ENCODE measurements around the gene AP3S1.
"Not testable (repeated sequence)": the region's sequence is repeated elsewhere in the genome, so short reads cannot be mapped to it uniquely, and the experiment has no call there.

AP3S1 gene

GRCh38 chr5:115859378-115859777 is 17.6 kb downstream of the AP3S1 start:
- ChIA-PET CTCF (no interaction called here), POLR2A (no interaction called here)
- 0 out of 2 replicates have a peak, but pooled peaks have one; percentile 14 for TF ChIP-seq PKNOX1 (IDR thresholded peaks at IDR 0.05)
- TF ChIP-seq L3MBTL2 (conservative IDR thresholded peaks at IDR 0.05): no peak
- DNase-seq (ENCODE audit: extremely low spot score): no peak

- CTCF ChIA-PET: interaction anchor here (0.8 kb wide), 1 partner anchor 30 kb away, joined by 5 read pairs; no protein-coding TSS in a partner anchor
- POLR2A ChIA-PET: no interaction called here
- TF ChIP-seq SP1 (IDR thresholded peaks at IDR 0.05): no peak
- no peak for TF ChIP-seq ARNT (IDR thresholded peaks at IDR 0.05)
- no peak for TF ChIP-seq FOXA1 (IDR thresholded peaks at IDR 0.05)
Measured at GRCh38 chr5:115869256-115869795, 27.6 kb downstream of the AP3S1 start.

DNA sequence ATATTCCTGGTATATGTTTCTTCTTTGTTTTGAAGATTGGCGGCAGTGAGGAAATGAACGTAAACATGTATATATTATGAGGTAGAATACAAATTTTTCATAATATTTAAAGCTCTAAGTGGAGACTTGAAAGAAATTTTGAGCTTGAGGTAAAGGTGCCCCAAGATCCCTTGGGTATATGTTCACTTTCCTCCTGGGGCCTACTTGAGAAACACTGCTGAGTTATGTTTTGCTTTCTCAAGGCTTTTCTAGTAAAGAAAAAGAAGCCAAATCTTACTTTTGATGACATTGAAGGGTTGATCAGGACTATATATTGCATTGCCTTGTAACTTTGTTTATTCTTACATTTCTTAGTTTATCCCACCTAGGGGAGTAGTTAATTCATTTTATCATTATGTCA is 30.7 kb downstream of the AP3S1 start:
- POLR2A ChIA-PET: no interaction called here
- TF ChIP-seq FOXA1 (IDR thresholded peaks at IDR 0.05) (no peak), ELF4 (IDR thresholded peaks at IDR 0.05) (no peak), SP1 (IDR thresholded peaks at IDR 0.05) (no peak)

More at GRCh38 chr5:115869256-115869795, 27.6 kb downstream of the AP3S1 start:
- no peak for DNase-seq (ENCODE audit: extremely low spot score)

GRCh38 chr5:115873392-115873791 is 31.7 kb downstream of the AP3S1 start:
- DNase-seq (ENCODE audit: extremely low spot score): no peak
- TF ChIP-seq BHLHE40 (IDR thresholded peaks at IDR 0.05; ENCODE audit: borderline replicate concordance) (no peak), ARNT (IDR thresholded peaks at IDR 0.05) (no peak), NFRKB (IDR thresholded peaks at IDR 0.05) (no peak), LEF1 (IDR thresholded peaks at IDR 0.05; ENCODE audit: borderline replicate concordance) (no peak), PKNOX1 (IDR thresholded peaks at IDR 0.05) (no peak)
- ChIA-PET POLR2A (no interaction called here), CTCF (no interaction called here)

More for the DNA sequence above, 30.7 kb downstream of the AP3S1 start:
- DNase-seq (ENCODE audit: extremely low spot score): no peak
- CTCF ChIA-PET: no interaction called here

DNA sequence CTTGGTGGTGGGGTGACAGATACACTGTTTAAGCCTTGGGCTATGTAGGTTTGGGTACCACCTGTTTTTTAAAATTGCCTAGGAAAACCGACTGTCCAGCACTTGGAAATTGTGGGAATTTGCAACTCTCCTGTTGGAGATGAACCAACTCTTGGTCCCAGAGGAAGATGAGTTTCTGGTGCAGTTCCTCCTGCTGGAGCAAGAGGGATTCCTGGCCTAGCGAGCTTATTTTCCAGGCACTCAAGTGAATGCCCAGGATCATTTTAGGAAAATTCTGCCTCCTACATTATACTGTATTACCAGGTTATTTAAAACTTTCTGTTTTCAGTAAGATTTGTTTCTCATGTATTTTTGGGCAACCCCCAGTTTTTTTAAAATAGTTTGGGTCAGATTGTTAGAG is 33.7 kb downstream of the AP3S1 start:
- no peak for TF ChIP-seq HDGF (IDR thresholded peaks at IDR 0.05; ENCODE audit: borderline replicate concordance)
- TF ChIP-seq FOXM1 (IDR thresholded peaks at IDR 0.05; ENCODE audit: borderline replicate concordance): no peak
- TF ChIP-seq ARNT (IDR thresholded peaks at IDR 0.05): no peak
- no peak for TF ChIP-seq SUZ12 (IDR thresholded peaks at IDR 0.05)
- no peak for TF ChIP-seq CTBP1 (IDR thresholded peaks at IDR 0.05; ENCODE audit: borderline replicate concordance)
- peak; percentile 21 for DNase-seq (ENCODE audit: extremely low spot score)
- CTCF ChIA-PET: no interaction called here
- POLR2A ChIA-PET: no interaction called here

- DNase-seq (ENCODE audit: extremely low spot score); CTCF ChIA-PET; POLR2A ChIA-PET: not testable (repeated sequence)
Measured at GRCh38 chr5:115877342-115877741, 35.6 kb downstream of the AP3S1 start.

DNA sequence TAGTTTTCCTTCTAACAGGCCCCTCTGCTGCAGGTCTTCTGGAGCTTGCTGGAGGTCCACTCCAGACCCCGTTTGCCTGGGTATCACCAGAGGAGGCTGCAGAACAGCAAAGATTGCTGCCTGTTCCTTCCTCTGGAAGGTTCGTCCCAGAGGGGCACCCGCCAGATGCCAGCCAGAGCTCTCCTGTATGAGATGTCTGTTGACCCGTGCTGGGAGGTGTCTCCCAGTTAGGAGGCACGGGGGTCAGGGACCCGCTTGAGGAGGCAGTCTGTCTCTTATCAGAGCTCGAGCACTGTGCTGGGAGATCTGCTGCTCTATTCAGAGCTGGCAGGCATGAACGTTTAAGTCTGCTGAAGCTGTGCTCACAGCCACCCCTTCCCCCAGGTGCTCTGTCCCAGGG is 40.7 kb downstream of the AP3S1 start:
- CTCF ChIA-PET; POLR2A ChIA-PET; DNase-seq (ENCODE audit: extremely low spot score): not testable (repeated sequence)

DNA sequence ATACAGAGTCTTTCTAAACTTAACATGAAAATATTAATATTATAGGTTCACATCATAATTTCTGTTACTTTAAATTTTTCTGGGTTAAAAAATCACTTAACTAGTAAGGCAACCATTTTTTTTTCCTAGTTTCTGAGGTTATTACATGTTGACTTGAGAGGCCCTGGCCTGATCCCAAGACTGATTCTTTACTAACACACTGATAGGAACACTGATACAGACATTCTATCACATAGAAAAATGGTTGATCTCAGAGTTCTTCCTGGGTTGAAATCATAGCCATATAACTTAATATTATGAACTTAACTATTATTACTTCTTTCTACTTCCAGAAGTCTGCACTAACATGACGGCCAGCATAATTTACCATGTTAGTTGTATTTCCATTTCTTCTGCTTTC is 43.0 kb downstream of the AP3S1 start:
- POLR2A ChIA-PET: no interaction called here
- TF ChIP-seq SP1 (IDR thresholded peaks at IDR 0.05): no peak
- TF ChIP-seq NFRKB (IDR thresholded peaks at IDR 0.05): no peak
- TF ChIP-seq SUZ12 (IDR thresholded peaks at IDR 0.05): no peak
- no peak for TF ChIP-seq L3MBTL2 (conservative IDR thresholded peaks at IDR 0.05)
- TF ChIP-seq CTBP1 (IDR thresholded peaks at IDR 0.05; ENCODE audit: borderline replicate concordance): no peak
- no peak for TF ChIP-seq LEF1 (IDR thresholded peaks at IDR 0.05; ENCODE audit: borderline replicate concordance)
- no peak for DNase-seq (ENCODE audit: extremely low spot score)
- CTCF ChIA-PET: no interaction called here

- POLR2A ChIA-PET; CTCF ChIA-PET; DNase-seq (ENCODE audit: extremely low spot score): not testable (repeated sequence)
Measured at GRCh38 chr5:115885208-115885607, 43.5 kb downstream of the AP3S1 start.

GRCh38 chr5:115888027-115888426 is 46.3 kb downstream of the AP3S1 start:
- DNase-seq (ENCODE audit: extremely low spot score): no peak
- CTCF ChIA-PET: no interaction called here
- no peak for TF ChIP-seq NFRKB (IDR thresholded peaks at IDR 0.05)
- TF ChIP-seq SP1 (IDR thresholded peaks at IDR 0.05): no peak
- no peak for TF ChIP-seq BHLHE40 (IDR thresholded peaks at IDR 0.05; ENCODE audit: borderline replicate concordance)
- no peak for TF ChIP-seq LEF1 (IDR thresholded peaks at IDR 0.05; ENCODE audit: borderline replicate concordance)
- TF ChIP-seq SUZ12 (IDR thresholded peaks at IDR 0.05): no peak
- POLR2A ChIA-PET: no interaction called here
